AG10803 (cell line): ENCODE data around the gene CELF2.

Experiments
- DNase-seq: peaks from one replicate; pipeline ENCODE4 v3.0.0; 2010; ENCODE audit warnings: low read depth
- H3K4me3 ChIP-seq: 2 replicates; pipeline ENCODE4 v1.5.1; 2011; ENCODE audit warnings: mild to moderate bottlenecking, low read length, control low read depth
- TF ChIP-seq, protein P1 (sequence below): conservative IDR thresholded peaks from 2 replicates; pipeline ENCODE4 v1.5.1; 2011; ENCODE audit warnings: mild to moderate bottlenecking, low read length, control low read depth, inconsistent platforms

Gene CELF2

DNA sequence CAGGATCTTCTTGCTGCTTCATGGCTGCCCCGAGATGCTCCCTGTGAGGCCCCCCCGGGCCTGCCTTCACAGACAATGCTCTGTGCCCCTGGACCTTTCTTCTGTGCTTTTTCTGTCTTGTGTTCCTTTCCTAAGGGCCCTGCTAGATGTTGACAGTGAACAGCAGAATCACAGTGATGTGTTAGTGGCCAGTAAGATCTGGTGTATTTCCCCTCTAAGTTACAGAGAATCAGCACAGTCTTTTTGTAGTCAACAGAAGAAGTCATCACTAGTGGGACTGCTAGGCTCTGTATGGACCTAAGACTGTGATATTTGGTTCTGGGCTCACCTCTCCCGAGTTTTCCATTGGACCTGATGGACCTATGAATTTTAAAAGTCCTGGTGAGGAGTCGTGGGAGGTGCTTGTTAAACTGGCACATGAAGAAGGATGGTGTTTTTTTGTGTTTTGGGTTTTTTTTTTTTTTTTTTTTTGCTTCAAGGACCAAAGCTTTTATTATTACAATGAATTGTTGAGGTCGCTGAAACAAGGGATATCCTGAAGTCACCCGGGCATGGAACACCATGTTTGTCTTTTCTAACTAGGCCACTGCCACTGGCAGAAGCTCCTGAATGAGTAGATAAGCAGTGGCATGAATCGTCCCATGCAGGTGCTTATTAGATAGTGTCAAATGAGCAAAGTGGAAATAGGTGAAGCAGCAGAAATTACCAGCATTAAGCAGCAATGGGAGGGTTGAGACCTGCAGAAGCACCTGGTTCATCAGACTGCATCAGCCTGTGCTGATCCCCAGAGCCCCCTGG, 194.8 kb downstream of the CELF2 start:
- no peak for DNase-seq
- TF ChIP-seq, protein P1, sequence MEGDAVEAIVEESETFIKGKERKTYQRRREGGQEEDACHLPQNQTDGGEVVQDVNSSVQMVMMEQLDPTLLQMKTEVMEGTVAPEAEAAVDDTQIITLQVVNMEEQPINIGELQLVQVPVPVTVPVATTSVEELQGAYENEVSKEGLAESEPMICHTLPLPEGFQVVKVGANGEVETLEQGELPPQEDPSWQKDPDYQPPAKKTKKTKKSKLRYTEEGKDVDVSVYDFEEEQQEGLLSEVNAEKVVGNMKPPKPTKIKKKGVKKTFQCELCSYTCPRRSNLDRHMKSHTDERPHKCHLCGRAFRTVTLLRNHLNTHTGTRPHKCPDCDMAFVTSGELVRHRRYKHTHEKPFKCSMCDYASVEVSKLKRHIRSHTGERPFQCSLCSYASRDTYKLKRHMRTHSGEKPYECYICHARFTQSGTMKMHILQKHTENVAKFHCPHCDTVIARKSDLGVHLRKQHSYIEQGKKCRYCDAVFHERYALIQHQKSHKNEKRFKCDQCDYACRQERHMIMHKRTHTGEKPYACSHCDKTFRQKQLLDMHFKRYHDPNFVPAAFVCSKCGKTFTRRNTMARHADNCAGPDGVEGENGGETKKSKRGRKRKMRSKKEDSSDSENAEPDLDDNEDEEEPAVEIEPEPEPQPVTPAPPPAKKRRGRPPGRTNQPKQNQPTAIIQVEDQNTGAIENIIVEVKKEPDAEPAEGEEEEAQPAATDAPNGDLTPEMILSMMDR = no peak
- no peak overlapping the region for H3K4me3 ChIP-seq

DNA sequence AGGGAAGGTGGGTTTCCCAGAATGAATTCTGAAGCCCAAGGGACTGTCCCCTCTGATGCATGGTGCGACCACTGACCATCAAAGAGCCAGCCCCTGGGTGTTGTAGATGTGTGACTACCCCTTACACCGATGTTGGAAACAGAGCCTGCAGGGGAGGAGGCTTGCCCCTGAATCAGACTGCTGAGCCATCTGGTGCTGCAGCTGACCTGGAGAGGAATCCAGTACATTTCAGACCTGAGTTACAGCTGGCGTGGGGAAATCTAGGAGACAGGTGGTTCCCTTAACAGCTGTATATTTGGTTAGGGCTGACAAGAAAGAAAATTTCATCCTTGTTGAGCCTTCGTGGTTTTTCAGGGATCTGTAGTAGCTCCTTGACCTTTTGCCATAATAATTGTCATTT, 195.5 kb downstream of the CELF2 start:
- DNase-seq = no peak
- TF ChIP-seq, protein P1 = no peak
- H3K4me3 ChIP-seq = no peak overlapping the region

DNA sequence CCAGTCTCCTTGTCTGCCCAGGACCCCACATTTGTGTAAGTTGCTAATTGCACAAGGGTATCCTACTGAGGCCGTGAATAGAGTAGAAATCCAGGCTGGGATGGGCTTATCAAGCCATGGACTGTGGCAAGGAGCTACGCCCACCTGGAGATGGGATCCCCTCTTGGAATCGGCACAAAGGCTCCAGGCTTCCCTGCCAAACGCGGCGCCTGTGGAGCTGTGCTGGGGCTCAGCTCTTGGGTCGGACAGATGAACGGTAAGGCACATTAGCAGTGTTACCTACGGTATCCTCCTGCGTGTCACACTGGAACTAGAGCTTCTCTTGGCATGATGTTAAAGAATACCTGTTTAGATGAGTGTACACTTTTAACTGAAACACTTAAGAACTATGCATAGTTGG, 196.7 kb downstream of the CELF2 start:
- H3K4me3 ChIP-seq = no peak overlapping the region
- TF ChIP-seq, protein P1 = no peak
- DNase-seq = no peak

DNA sequence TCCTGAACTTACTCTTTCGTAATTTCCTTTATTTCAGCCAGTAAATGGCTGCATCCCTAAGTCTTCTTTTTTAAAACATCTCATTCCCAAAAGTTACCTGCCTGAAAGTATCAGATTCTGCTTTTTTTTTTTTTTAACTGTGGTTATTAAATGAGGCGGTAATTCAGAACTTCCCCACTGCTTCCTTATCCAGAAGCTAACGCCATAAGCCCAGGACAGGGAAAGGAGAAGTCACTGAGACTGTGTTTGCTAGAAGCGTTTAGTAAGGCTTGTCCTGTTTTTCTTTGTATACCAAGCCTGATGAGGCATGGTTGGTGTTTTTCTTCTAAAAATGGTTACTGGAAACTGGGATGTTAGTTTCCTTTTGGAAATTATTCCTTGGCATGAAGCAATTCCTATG, 197.8 kb downstream of the CELF2 start:
- DNase-seq = no peak
- TF ChIP-seq, protein P1 = no peak
- no peak overlapping the region for H3K4me3 ChIP-seq

DNA sequence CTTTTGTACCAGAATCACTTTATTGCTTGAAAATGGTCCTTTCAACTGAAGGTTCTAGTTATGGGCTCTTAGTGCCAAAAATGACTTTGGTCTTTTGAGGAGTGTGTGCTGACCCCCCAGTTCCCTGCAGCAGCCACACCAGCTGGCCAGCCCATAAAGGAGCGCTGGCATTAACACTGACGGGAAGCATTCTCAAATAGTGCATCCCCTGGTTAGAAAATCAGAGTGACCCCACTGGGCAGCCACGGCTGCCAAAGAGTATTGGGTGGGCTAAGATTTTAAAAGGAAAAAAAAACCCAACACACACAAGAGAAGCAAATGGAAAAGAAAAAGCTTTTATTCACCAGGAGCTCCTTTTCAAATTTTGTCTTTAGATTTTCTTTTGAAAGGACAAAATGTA, 199.8 kb downstream of the CELF2 start:
- DNase-seq = no peak

DNA sequence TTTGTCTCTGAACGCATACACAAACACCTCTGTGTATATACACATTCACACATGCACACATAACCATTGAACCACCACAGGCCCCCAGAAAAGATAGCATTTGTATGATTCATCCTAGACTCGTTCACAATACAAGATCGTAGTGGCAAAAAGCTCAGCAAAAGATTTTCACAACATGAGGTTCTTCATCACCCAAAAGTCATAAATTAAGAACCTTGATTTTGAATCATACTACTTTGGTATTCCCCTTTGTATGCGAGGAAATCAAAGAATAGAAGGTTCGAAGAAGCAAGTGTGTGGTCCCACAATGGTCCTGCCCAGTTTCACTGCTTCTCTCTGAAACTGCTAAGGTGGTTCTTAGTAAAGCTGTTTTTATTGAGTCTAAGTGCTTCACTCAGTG, 200.7 kb downstream of the CELF2 start:
- DNase-seq = no peak
- H3K4me3 ChIP-seq = no peak overlapping the region
- TF ChIP-seq, protein P1 = no peak

More for the DNA sequence above, 199.8 kb downstream of the CELF2 start:
- no peak overlapping the region for H3K4me3 ChIP-seq
- TF ChIP-seq, protein P1 = no peak

DNA sequence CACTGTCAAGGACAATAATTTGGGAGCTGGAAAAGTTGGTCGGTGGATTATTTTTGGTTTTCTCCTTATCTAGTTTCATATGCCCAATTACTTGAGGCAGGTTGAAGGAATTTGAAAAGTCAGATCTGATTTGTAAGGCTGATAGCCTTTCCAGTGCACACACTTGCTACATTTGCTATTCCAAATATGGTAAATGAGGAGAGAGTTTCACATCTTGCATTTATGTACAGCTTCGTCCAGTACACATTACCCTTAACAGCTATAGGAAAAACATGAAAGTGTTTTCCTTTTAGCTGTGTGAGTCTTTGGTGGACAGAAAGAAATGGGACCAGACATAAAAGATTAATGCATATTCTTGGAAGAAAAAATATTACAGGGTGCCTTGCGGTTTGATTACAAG, 201.8 kb downstream of the CELF2 start:
- no peak overlapping the region for H3K4me3 ChIP-seq
- no peak for DNase-seq
- TF ChIP-seq, protein P1 = no peak
